Measurements from ENCODE around the gene MTHFD1.

Gene MTHFD1

DNA sequence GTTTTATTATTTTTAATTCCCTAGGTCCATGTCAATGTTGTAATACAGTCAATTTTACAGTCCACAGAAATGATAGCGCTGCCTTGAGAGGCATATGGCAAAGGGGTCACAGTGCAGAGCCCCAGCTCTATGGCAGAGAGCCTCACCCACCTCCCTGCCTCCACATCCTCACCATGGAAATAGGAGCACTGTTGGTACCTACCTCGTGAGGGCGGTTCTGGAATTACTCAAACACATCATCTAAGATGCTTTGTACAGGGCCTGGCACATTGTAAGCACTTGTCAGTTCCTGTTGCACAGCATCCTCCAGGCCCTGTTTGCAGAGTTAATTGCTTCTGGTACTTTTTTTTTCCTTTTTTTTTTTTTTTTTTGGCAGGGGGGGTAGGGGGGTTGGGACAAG lies 73.1 kb downstream of the MTHFD1 start:
- H3K4me1 ChIP-seq (ENCODE audit: control insufficient read depth, low read depth, low read length): peaks cover 8% of the 10 kb centered on the region
- H3K27me3 ChIP-seq (ENCODE audit: control insufficient read depth, insufficient read depth, low read length): peaks cover 7% of the 10 kb centered on the region
- H3K4me3 ChIP-seq (ENCODE audit: low read length): no peak overlapping the region
- peaks cover 29% of the 10 kb centered on the region for H3K36me3 ChIP-seq (ENCODE audit: control insufficient read depth, low read depth, low read length)
- no peak overlapping the region for H3K9ac ChIP-seq (ENCODE audit: low read length)
- no peak overlapping the region for H3K27ac ChIP-seq (ENCODE audit: low read length)
- no peaks in the 10 kb centered on the region for H3K9me3 ChIP-seq (ENCODE audit: control insufficient read depth, low read depth, low read length)

DNA sequence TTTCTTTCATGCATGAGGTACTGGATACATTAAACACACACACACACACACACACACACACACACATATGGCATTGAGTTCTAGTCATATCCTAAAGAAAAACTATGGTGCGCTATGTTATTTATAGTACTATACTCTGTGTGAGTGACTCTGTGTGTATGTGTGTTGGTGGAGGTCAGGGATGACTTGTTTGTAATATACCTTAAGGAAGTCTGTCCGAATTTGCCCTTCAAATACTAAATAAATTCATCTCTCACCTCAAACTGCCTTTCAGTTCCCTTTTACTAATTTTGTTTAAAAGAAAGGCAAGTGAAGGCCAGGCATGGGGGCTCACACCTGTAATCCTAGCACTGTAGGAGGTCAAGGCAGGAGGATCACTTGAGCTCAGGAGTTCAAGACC lies 75.0 kb downstream of the MTHFD1 start:
- no peak overlapping the region for H3K27ac ChIP-seq (ENCODE audit: low read length)
- H3K9me3 ChIP-seq (ENCODE audit: control insufficient read depth, low read depth, low read length): no peaks in the 10 kb centered on the region
- H3K4me1 ChIP-seq (ENCODE audit: control insufficient read depth, low read depth, low read length): peaks cover 13% of the 10 kb centered on the region
- no peak overlapping the region for H3K9ac ChIP-seq (ENCODE audit: low read length)
- H3K4me3 ChIP-seq (ENCODE audit: low read length): no peak overlapping the region
- H3K36me3 ChIP-seq (ENCODE audit: control insufficient read depth, low read depth, low read length): peaks cover 18% of the 10 kb centered on the region
- H3K27me3 ChIP-seq (ENCODE audit: control insufficient read depth, insufficient read depth, low read length): peaks cover 17% of the 10 kb centered on the region

DNA sequence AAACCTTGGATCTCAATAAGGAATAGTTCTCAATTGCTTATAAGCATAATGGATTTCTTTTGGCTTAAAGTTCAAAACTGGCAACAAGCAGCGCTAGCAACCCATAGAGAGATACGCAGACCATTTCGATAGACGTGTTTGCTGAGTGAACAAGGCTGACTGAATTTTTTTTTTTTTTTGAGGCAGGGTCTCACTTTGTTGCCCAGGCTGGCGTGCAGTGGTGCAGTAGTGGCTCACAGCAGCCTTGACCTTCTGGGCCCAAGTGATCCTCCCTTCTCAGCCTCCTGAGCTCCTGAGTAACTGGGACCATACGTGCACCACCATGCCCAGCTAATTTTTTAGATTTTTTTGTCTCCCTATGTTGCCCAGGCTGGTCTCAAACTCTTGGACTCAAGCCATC lies 75.7 kb downstream of the MTHFD1 start:
- Histone ChIP-seq H3K4me1 (ENCODE audit: control insufficient read depth, low read depth, low read length) (peaks cover 13% of the 10 kb centered on the region), H3K27me3 (ENCODE audit: control insufficient read depth, insufficient read depth, low read length) (peaks cover 17% of the 10 kb centered on the region), H3K9ac (ENCODE audit: low read length) (no peak overlapping the region), H3K27ac (ENCODE audit: low read length) (no peak overlapping the region), H3K4me3 (ENCODE audit: low read length) (no peak overlapping the region), H3K36me3 (ENCODE audit: control insufficient read depth, low read depth, low read length) (peaks cover 11% of the 10 kb centered on the region), H3K9me3 (ENCODE audit: control insufficient read depth, low read depth, low read length) (no peaks in the 10 kb centered on the region)

DNA sequence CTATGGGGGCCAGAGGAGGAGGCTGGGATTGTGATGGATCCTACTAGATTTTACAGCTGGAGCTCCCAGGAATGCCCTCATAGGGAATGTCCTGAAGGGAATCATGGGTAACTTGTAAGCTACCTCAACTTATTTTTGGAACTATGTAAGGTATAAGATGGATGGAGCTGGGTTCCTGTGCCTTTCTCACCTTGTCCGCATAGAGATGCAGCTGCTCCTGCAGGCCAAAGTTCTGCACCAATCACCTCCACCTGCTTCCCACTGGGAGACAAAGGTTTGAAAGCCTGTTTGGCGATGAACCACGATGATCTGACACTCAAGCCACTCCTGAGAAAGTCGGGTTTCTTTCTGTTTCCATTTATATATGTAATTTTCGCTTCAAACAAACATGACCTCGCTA lies 76.5 kb downstream of the MTHFD1 start:
- Histone ChIP-seq H3K4me1 (ENCODE audit: control insufficient read depth, low read depth, low read length) (peaks cover 13% of the 10 kb centered on the region), H3K9me3 (ENCODE audit: control insufficient read depth, low read depth, low read length) (no peaks in the 10 kb centered on the region), H3K9ac (ENCODE audit: low read length) (peak overlapping the region; percentile 55), H3K27ac (ENCODE audit: low read length) (no peak overlapping the region), H3K27me3 (ENCODE audit: control insufficient read depth, insufficient read depth, low read length) (peaks cover 17% of the 10 kb centered on the region), H3K36me3 (ENCODE audit: control insufficient read depth, low read depth, low read length) (peaks cover 4% of the 10 kb centered on the region), H3K4me3 (ENCODE audit: low read length) (peak overlapping the region; percentile 77)

DNA sequence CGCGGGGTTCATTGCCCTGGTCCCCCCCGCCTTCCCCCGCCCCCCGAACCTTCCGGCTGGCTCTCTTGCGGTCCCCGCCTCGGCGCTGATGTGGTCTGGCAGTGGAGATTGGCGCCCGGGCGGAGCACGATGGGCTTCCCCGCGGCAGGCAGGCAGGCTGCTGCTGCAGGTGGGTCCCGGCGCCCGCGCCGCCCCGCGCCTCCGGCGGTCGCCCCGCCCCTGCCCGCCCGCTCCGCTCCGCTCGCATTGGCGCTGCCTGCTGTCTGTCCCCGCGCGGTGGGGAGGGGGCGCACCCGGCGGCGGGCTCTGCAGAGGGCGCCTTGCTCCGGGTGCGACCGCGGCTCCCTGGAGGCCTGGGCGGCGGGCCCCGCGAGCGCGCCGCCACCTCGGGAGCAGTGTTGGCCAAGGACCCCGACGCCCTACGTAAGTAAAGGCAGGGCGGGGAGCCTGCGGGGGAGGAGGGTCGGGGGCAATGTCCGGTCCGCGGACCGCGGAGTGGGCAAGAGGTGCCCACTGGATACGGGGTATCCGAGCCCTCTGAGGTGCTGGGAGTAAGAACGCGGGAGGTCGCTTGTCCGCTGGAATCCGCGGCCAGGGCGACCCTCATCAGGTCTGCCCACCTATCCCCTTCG lies 77.2 kb downstream of the MTHFD1 start, which contains the start of gene AKAP5:
Gene AKAP5 (plus strand): TSS at position 309 of the 632 bp plus-strand sequence. CDS start 2,896 bp downstream, outside the sequence.
- Histone ChIP-seq H3K36me3 (ENCODE audit: control insufficient read depth, low read depth, low read length) (no peaks in the 10 kb centered on the region), H3K4me3 (ENCODE audit: low read length) (peak within 1 kb of the TSS; percentile 77), H3K27ac (ENCODE audit: low read length) (no peak within 1 kb of the TSS), H3K9ac (ENCODE audit: low read length) (peak within 1 kb of the TSS; percentile 55), H3K9me3 (ENCODE audit: control insufficient read depth, low read depth, low read length) (no peaks in the 10 kb centered on the region), H3K27me3 (ENCODE audit: control insufficient read depth, insufficient read depth, low read length) (peaks cover 17% of the 10 kb centered on the region), H3K4me1 (ENCODE audit: control insufficient read depth, low read depth, low read length) (peaks cover 13% of the 10 kb centered on the region)

DNA sequence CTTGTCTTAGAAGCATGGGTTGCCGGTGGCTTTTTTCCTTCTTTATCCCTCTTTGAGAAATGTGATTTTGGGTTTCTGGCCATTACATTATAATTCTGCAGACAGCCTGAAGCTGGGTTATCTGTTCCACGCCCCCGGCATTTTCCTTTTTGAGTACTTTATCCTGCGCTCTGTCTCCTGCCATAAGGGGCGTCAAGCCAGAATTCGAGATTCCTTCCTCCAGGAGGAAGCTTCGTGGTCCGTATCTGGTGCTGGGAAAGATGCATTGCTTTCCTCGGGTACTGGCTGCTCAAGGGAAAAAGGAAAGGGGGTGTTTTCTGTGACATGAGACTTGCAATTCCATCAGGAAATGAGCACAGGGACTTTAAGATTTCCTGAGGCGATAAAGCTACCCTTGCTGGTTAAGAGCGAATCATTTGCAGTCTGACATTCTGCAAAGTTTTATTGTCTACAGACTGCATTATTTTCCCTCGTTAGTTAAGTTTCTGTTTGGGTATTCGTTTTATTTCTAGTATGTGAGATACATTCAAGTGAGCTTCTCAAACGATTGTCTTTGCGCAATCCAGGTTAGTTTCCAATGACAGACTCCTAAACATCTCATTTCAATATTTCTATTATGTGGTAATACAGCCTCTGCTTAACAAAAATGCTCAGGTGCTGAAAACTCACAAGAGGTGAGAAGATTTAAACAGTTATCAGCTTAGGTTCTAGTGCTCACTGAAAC lies 77.8 kb downstream of the MTHFD1 start:
- H3K4me3 ChIP-seq (ENCODE audit: low read length): peak overlapping the region; percentile 77

DNA sequence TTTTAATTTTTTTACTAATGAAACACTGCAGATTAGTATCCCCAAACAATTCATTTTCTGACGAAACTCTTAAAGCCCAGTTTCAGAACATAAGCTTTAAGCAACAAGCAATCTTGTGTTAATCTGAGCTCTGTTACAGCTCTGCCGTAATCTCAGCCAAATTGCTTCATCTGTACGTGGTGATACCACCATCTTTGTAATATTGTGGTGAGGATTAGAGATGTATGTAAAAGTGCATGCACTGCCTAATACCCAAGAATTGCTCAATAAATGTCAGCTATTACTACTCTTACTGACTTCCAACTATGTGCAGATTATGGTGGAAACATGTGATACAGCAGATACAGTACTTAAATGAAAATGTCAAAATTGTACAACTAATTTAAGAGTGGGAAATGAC lies 78.9 kb downstream of the MTHFD1 start:
- Histone ChIP-seq H3K9ac (ENCODE audit: low read length) (no peak overlapping the region), H3K9me3 (ENCODE audit: control insufficient read depth, low read depth, low read length) (no peaks in the 10 kb centered on the region), H3K4me3 (ENCODE audit: low read length) (no peak overlapping the region), H3K36me3 (ENCODE audit: control insufficient read depth, low read depth, low read length) (no peaks in the 10 kb centered on the region), H3K4me1 (ENCODE audit: control insufficient read depth, low read depth, low read length) (peaks cover 13% of the 10 kb centered on the region), H3K27me3 (ENCODE audit: control insufficient read depth, insufficient read depth, low read length) (peaks cover 17% of the 10 kb centered on the region), H3K27ac (ENCODE audit: low read length) (no peak overlapping the region)

More for the DNA sequence above, 77.8 kb downstream of the MTHFD1 start:
- Histone ChIP-seq H3K4me1 (ENCODE audit: control insufficient read depth, low read depth, low read length) (peaks cover 13% of the 10 kb centered on the region), H3K9ac (ENCODE audit: low read length) (peak overlapping the region; percentile 50), H3K36me3 (ENCODE audit: control insufficient read depth, low read depth, low read length) (no peaks in the 10 kb centered on the region), H3K9me3 (ENCODE audit: control insufficient read depth, low read depth, low read length) (no peaks in the 10 kb centered on the region), H3K27ac (ENCODE audit: low read length) (no peak overlapping the region), H3K27me3 (ENCODE audit: control insufficient read depth, insufficient read depth, low read length) (peaks cover 17% of the 10 kb centered on the region)

DNA sequence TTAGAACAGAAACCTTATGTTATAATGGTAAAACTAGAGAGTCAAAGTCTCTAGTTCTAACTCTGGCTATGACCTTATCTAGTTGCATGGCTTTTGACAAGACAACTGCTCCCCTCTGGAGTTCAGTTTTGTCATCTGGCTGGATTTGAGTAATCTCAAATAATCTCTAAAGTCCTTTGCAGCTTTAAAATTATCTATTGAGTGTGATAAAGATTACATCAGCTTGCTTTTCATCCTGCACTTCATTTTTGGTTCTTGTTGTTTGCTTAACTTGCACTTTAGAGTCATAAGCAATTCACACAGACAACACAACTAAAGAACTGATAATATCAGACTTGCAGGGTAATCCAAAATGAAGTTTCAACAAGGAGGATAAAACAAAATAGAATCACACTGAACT lies 79.4 kb downstream of the MTHFD1 start:
- Histone ChIP-seq H3K27ac (ENCODE audit: low read length) (no peak overlapping the region), H3K36me3 (ENCODE audit: control insufficient read depth, low read depth, low read length) (no peaks in the 10 kb centered on the region), H3K9me3 (ENCODE audit: control insufficient read depth, low read depth, low read length) (no peaks in the 10 kb centered on the region), H3K4me3 (ENCODE audit: low read length) (no peak overlapping the region), H3K4me1 (ENCODE audit: control insufficient read depth, low read depth, low read length) (peaks cover 13% of the 10 kb centered on the region), H3K27me3 (ENCODE audit: control insufficient read depth, insufficient read depth, low read length) (peaks cover 17% of the 10 kb centered on the region), H3K9ac (ENCODE audit: low read length) (no peak overlapping the region)

DNA sequence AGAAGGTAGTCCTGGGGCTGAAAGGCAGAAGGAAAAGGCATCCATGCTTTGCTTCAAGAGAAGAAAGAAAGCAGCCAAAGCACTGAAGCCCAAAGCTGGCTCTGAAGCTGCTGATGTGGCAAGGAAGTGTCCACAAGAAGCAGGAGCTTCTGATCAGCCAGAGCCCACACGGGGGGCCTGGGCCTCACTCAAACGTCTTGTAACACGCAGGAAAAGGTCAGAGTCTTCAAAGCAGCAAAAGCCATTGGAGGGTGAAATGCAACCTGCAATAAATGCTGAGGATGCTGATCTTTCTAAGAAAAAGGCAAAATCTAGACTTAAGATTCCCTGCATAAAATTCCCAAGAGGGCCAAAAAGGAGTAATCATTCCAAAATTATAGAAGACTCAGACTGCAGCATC lies 80.3 kb downstream of the MTHFD1 start:
- H3K9ac ChIP-seq (ENCODE audit: low read length): no peak overlapping the region
- no peak overlapping the region for H3K4me3 ChIP-seq (ENCODE audit: low read length)
- H3K27ac ChIP-seq (ENCODE audit: low read length): no peak overlapping the region
- no peaks in the 10 kb centered on the region for H3K36me3 ChIP-seq (ENCODE audit: control insufficient read depth, low read depth, low read length)
- peaks cover 17% of the 10 kb centered on the region for H3K27me3 ChIP-seq (ENCODE audit: control insufficient read depth, insufficient read depth, low read length)
- H3K9me3 ChIP-seq (ENCODE audit: control insufficient read depth, low read depth, low read length): no peaks in the 10 kb centered on the region
- peaks cover 13% of the 10 kb centered on the region for H3K4me1 ChIP-seq (ENCODE audit: control insufficient read depth, low read depth, low read length)

DNA sequence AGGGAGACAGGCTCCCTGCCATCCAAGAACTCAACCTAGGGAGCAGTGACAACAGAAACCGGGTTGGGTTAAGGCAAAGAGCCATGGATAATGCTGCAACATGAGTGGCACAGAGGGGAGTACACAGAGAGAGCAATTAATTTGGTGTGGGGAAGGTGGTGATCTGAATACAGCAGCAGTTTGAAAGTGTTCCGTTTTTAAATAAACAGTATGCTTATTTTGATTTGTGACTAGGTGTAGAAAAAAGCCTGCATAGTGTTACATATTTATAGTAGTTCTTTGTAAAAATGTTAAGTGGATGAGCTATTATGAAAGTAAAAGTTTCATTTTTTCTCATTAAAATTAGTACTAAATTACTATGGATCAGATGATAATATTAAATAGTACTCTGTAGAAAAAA lies 85.9 kb downstream of the MTHFD1 start:
- H3K27ac ChIP-seq (ENCODE audit: low read length): no peak overlapping the region
- H3K27me3 ChIP-seq (ENCODE audit: control insufficient read depth, insufficient read depth, low read length): no peaks in the 10 kb centered on the region
- no peaks in the 10 kb centered on the region for H3K36me3 ChIP-seq (ENCODE audit: control insufficient read depth, low read depth, low read length)
- no peak overlapping the region for H3K9ac ChIP-seq (ENCODE audit: low read length)
- no peak overlapping the region for H3K4me3 ChIP-seq (ENCODE audit: low read length)
- no peaks in the 10 kb centered on the region for H3K9me3 ChIP-seq (ENCODE audit: control insufficient read depth, low read depth, low read length)
- no peaks in the 10 kb centered on the region for H3K4me1 ChIP-seq (ENCODE audit: control insufficient read depth, low read depth, low read length)

DNA sequence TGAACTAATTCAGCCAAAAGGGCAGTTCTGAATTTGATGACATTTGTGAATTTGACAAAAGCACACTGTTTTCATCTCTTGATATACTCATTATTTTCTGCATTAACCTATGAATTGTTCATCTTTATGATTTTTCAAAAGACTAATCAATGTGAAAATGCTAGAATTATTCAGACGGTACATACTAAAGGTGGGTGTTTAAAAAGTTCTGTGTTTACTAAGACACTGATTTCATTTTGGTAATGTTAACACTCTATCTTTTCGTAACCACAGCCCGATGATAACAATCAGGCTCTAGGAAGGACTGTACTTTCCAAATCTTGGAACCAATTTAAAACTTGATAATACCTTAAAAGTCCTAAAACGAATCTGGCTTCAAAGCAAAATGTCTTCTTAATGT lies 86.5 kb downstream of the MTHFD1 start:
- H3K4me1 ChIP-seq (ENCODE audit: control insufficient read depth, low read depth, low read length): no peaks in the 10 kb centered on the region
- H3K4me3 ChIP-seq (ENCODE audit: low read length): no peak overlapping the region

More for the DNA sequence above, 86.5 kb downstream of the MTHFD1 start:
- H3K27ac ChIP-seq (ENCODE audit: low read length): no peak overlapping the region
- H3K9me3 ChIP-seq (ENCODE audit: control insufficient read depth, low read depth, low read length): no peaks in the 10 kb centered on the region
- no peak overlapping the region for H3K9ac ChIP-seq (ENCODE audit: low read length)
- no peaks in the 10 kb centered on the region for H3K27me3 ChIP-seq (ENCODE audit: control insufficient read depth, insufficient read depth, low read length)
- H3K36me3 ChIP-seq (ENCODE audit: control insufficient read depth, low read depth, low read length): no peaks in the 10 kb centered on the region

Data from iPS-18a (cell line).